Smooth muscle cell (in vitro differentiated cells): Measurements from ENCODE around the gene GMDS. TPM values are rescaled to one million over a fixed set of nuclear protein-coding genes. Genes with fewer than 3 reads are reported as not detected.

Experiments
- DNase-seq: peaks from one replicate; lab custom pipeline; 2025; ENCODE audit not compliant: unreplicated experiment; lab: John Stamatoyannopoulos, UW
- H2AFZ ChIP-seq: fragments of 200-600 bp; sonication (generic); 2 replicates; pipeline ENCODE4 v1.6.0; 2016; ENCODE audit warnings: antibody characterized with exemption, low read depth, mild to moderate bottlenecking
- H3F3A ChIP-seq: fragments of 200-600 bp; sonication (generic); 2 replicates; pipeline ENCODE4 v1.6.0; 2017; ENCODE audit warnings: antibody characterized with exemption, low read depth
- H3K27ac ChIP-seq: fragments of 200-600 bp; sonication (generic); 2 replicates; pipeline ENCODE4 v1.5.1; 2016; ENCODE audit warnings: low read depth, mild to moderate bottlenecking
- H3K27me3 ChIP-seq: fragments of 200-600 bp; sonication (generic); 2 replicates; pipeline ENCODE4 v1.6.1; 2016; ENCODE audit warnings: low read depth, mild to moderate bottlenecking
- H3K36me3 ChIP-seq: fragments of 200-600 bp; sonication (generic); 2 replicates; pipeline ENCODE4 v1.5.1; 2016; ENCODE audit warnings: low read depth
- H3K4me1 ChIP-seq: fragments of 200-600 bp; sonication (generic); 2 replicates; pipeline ENCODE4 v1.5.1; 2016; ENCODE audit warnings: low read depth
- H3K4me2 ChIP-seq: fragments of 200-600 bp; sonication (generic); 2 replicates; pipeline ENCODE4 v1.6.0; 2016; ENCODE audit warnings: mild to moderate bottlenecking
- H3K4me3 ChIP-seq: fragments of 200-600 bp; sonication (generic); 2 replicates; pipeline ENCODE4 v1.5.1; 2016; ENCODE audit warnings: mild to moderate bottlenecking
- H3K79me2 ChIP-seq: fragments of 200-600 bp; sonication (generic); 2 replicates; pipeline ENCODE4 v1.6.0; 2016; ENCODE audit warnings: low read depth, mild to moderate bottlenecking
- H3K9ac ChIP-seq: fragments of 200-600 bp; sonication (generic); 2 replicates; pipeline ENCODE4 v1.6.0; 2016; ENCODE audit warnings: low read depth
- H3K9me3 ChIP-seq: fragments of 200-600 bp; sonication (generic); replicated peaks from 2 replicates; pipeline ENCODE4 v1.5.1; 2016; ENCODE audit warnings: low read depth
- H4K20me1 ChIP-seq: fragments of 200-600 bp; sonication (generic); 2 replicates; pipeline ENCODE4 v1.6.0; 2016; ENCODE audit warnings: low read depth
- WGBS: methylation state at CpG from one replicate; pipeline ENCODE4 v1.1.7; 2016; ENCODE audit warnings: low lambda C conversion rate; 5-methylcytosine and 5-hydroxymethylcytosine counted together
- polyA plus RNA-seq: library from polyadenylated mRNA; unstranded; fragments of >200 nt; fragmentation: Nextera tagmentation; extraction: Ambion mirVana; gene quantifications from 2 replicates; pipeline ENCODE4 v1.2.1, GENCODE V29; 2016
- total RNA-seq: library from RNA; depleted of rRNA; stranded (reverse); fragments of >200 nt; gene quantifications from 2 replicates; pipeline ENCODE4 v1.2.3, GENCODE V29; 2014
- TF ChIP-seq, protein P1 (sequence below): fragments of 200-600 bp; sonication (generic); IDR thresholded peaks from 2 replicates; pipeline ENCODE4 v1.5.1; 2017; ENCODE audit warnings: borderline replicate concordance, mild to moderate bottlenecking, antibody characterized with exemption; ENCODE audit not compliant: insufficient read depth, poor library complexity, severe bottlenecking

Gene GMDS
- total and polyA plus RNA-seq, 2 experiments from 2014 or later = 3.7 to 8.5 TPM

DNA sequence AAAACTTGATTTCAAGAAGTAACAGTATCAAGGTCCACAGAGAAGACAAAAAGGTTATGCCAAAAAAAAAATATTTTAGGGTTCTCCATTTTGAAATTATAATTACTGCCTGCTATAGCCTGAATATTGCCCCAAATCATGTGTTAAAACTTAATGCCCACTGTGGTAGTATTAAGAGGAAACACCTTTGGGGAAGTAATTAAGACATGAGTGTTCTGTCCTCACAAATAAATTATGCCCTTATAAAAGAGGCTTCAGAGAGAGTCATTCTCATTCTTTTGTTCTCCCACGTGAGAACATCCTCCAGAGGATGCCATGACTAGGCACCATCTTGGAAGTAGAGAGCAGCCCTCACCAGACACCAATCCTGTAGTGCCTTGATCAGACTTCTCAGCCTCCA, 66.2 kb downstream of the GMDS start:
- TF ChIP-seq, protein P1, sequence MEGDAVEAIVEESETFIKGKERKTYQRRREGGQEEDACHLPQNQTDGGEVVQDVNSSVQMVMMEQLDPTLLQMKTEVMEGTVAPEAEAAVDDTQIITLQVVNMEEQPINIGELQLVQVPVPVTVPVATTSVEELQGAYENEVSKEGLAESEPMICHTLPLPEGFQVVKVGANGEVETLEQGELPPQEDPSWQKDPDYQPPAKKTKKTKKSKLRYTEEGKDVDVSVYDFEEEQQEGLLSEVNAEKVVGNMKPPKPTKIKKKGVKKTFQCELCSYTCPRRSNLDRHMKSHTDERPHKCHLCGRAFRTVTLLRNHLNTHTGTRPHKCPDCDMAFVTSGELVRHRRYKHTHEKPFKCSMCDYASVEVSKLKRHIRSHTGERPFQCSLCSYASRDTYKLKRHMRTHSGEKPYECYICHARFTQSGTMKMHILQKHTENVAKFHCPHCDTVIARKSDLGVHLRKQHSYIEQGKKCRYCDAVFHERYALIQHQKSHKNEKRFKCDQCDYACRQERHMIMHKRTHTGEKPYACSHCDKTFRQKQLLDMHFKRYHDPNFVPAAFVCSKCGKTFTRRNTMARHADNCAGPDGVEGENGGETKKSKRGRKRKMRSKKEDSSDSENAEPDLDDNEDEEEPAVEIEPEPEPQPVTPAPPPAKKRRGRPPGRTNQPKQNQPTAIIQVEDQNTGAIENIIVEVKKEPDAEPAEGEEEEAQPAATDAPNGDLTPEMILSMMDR = no peak

DNA sequence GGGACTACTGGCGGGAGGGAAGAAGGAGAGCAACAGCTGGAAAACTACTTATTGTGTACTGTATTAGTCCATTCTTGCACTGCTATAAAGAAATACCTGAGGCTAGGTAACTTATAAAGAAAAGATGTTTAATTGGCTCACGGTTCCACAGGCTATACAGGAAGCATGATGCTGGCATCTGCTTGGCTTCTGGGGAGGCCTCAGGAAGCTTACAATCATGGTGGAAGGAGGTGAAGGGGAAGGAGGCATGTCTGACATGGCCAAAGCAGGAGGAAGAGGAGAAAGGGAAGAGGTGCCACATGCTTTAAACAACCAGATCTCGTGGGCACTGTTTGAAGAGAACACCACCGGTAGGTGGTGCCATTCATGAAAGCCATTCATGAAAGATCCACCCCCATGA, 67.3 kb downstream of the GMDS start:
- H3K9ac ChIP-seq = no peak overlapping the region
- H3K4me3 ChIP-seq = no peak overlapping the region
- no peak for DNase-seq
- H3K27ac ChIP-seq = no peak overlapping the region
- H3F3A ChIP-seq = no peaks in the 10 kb centered on the region
- no peak overlapping the region for H3K4me2 ChIP-seq
- H3K4me1 ChIP-seq = no peaks in the 10 kb centered on the region
- no peaks in the 10 kb centered on the region for H3K79me2 ChIP-seq
- no peaks in the 10 kb centered on the region for H3K36me3 ChIP-seq
- no peak overlapping the region for H2AFZ ChIP-seq
- TF ChIP-seq, protein P1 = no peak
- no peaks in the 10 kb centered on the region for H4K20me1 ChIP-seq
- 95% methylated on average over 4 of the region's 4 CpGs for WGBS
- H3K9me3 ChIP-seq = no peaks in the 10 kb centered on the region
- no peaks in the 10 kb centered on the region for H3K27me3 ChIP-seq

More for the DNA sequence above, 66.2 kb downstream of the GMDS start:
- Histone ChIP-seq H2AFZ (no peak overlapping the region), H3K79me2 (no peaks in the 10 kb centered on the region), H3K4me3 (no peak overlapping the region), H3K27me3 (no peaks in the 10 kb centered on the region), H3F3A (no peaks in the 10 kb centered on the region), H3K4me1 (no peaks in the 10 kb centered on the region), H3K4me2 (no peak overlapping the region), H3K36me3 (no peaks in the 10 kb centered on the region), H3K9ac (no peak overlapping the region), H4K20me1 (no peaks in the 10 kb centered on the region), H3K9me3 (no peaks in the 10 kb centered on the region), H3K27ac (no peak overlapping the region)
- DNase-seq = no peak
- WGBS = 76% methylated on average over 1 of the region's 1 CpG

DNA sequence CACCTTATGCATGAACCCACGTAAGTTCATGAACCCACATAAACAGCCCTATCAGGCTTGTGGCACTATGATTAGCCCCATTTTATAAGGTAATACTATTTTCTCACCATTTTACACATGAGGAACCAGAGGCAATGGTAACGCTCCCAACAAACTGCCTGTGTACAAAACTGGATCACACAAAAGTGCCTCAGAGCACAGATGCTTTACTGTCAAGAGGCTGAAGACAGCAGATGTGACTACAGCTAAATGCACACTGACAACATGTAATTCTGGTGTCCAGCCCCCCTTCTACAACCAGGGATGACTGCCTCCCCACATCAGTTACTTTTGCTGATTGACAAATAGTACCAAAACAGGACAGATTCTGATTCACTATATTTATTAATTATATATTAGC, 69.6 kb downstream of the GMDS start:
- Histone ChIP-seq H3K9me3 (no peaks in the 10 kb centered on the region), H3K36me3 (no peaks in the 10 kb centered on the region), H3K27me3 (no peaks in the 10 kb centered on the region), H3K4me2 (no peak overlapping the region), H2AFZ (no peak overlapping the region), H3K4me3 (no peak overlapping the region), H3K27ac (no peak overlapping the region), H3F3A (no peaks in the 10 kb centered on the region), H3K79me2 (no peaks in the 10 kb centered on the region), H4K20me1 (no peaks in the 10 kb centered on the region), H3K4me1 (no peaks in the 10 kb centered on the region), H3K9ac (no peak overlapping the region)
- WGBS = 86% methylated on average over 2 of the region's 2 CpGs
- TF ChIP-seq, protein P1 = no peak
- DNase-seq = no peak

DNA sequence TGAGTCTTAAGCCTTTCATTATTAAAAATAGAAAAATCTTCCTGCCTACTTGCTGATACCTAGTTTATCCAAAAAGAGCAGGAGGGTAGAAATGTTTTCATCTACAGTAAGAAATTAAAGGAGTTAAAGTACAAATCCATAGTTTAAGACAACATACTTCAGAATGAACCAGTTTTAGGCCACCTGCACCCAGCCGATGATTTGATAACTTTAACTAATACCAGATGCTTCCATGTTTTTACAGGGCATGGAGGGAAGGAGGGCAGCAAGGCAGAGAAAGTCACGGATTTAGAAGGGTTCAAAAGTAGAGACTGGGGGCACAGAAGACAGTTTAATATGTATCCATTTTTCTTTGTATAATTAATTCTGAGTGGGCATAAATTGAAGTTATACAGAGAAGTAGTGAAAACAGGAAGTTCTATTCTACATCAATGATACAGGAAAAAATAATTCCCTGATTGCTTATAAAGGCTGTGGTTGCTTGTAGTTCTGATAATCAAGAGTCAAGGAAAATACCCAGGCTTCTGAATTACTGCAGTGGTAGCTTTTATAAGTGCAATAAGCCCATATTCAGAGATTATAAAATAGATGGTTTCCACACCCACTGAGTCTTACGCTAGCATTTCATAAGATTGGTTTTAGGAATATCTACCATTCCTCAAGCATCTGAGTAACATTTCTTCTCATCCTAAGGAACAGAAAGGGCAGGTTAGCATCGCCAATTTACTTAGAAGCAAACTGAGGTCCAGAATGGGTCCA, 72.0 kb downstream of the GMDS start:
- Histone ChIP-seq H3K27ac (no peak overlapping the region), H3K4me3 (no peak overlapping the region), H3K27me3 (no peaks in the 10 kb centered on the region), H3K9me3 (no peaks in the 10 kb centered on the region), H3K4me2 (no peak overlapping the region), H2AFZ (no peak overlapping the region), H3K79me2 (no peaks in the 10 kb centered on the region), H3K9ac (no peak overlapping the region), H3K36me3 (no peaks in the 10 kb centered on the region), H3K4me1 (peaks cover 7% of the 10 kb centered on the region), H3F3A (no peaks in the 10 kb centered on the region), H4K20me1 (no peaks in the 10 kb centered on the region)
- TF ChIP-seq, protein P1 = no peak
- DNase-seq = no peak
- WGBS = 82% methylated on average over 4 of the region's 4 CpGs
